ENCODE results near the gene VPS35L.

DNA sequence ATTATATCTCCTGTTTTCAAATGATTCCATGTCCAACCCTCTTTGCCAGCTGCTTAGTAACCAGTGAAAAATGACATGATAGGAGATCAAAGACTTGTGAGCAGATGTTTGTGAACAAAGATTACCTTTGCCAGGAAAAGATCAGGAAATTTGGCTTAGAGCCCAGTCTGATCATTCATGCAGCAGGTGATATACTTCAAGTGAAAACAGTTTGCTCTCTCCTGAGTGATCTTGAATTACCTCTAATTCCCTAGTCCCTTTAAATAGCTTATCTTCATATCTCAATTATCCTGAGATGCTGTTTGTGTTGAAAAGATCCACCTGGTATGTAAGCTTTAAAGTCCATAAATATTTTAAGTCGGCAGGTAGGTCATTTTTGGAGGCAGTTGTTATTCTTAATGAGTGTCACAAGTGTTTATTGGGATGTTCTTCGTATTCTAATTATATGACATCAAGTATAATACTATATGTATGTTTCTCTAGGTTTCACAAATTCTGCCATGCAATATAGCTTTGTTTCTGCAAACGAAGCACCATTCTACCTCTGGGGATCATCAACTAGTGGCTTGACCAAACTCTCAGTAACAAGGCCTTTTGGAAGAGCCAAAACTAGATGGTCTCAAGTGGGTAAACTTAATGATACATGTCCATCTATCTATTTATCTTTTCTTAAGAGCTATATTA, 13.2 kb upstream of the VPS35L start:
- TF ChIP-seq, protein P1, sequence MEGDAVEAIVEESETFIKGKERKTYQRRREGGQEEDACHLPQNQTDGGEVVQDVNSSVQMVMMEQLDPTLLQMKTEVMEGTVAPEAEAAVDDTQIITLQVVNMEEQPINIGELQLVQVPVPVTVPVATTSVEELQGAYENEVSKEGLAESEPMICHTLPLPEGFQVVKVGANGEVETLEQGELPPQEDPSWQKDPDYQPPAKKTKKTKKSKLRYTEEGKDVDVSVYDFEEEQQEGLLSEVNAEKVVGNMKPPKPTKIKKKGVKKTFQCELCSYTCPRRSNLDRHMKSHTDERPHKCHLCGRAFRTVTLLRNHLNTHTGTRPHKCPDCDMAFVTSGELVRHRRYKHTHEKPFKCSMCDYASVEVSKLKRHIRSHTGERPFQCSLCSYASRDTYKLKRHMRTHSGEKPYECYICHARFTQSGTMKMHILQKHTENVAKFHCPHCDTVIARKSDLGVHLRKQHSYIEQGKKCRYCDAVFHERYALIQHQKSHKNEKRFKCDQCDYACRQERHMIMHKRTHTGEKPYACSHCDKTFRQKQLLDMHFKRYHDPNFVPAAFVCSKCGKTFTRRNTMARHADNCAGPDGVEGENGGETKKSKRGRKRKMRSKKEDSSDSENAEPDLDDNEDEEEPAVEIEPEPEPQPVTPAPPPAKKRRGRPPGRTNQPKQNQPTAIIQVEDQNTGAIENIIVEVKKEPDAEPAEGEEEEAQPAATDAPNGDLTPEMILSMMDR (conservative IDR thresholded peaks at IDR 0.05), result no peak
- no peak for TF ChIP-seq EZH2 (IDR thresholded peaks at IDR 0.05; ENCODE audit: low read depth)
